ENCODE results near the gene RALGDS. TPM values are rescaled to one million over a fixed set of nuclear protein-coding genes. Genes with fewer than 3 reads are reported as not detected.
"Not testable (repeated sequence)": the region's sequence is repeated elsewhere in the genome, so short reads cannot be mapped to it uniquely, and the experiment has no call there.

The RALGDS gene
- total RNA-seq, 1 experiment from 2014 or later, result 24.8 TPM

DNA sequence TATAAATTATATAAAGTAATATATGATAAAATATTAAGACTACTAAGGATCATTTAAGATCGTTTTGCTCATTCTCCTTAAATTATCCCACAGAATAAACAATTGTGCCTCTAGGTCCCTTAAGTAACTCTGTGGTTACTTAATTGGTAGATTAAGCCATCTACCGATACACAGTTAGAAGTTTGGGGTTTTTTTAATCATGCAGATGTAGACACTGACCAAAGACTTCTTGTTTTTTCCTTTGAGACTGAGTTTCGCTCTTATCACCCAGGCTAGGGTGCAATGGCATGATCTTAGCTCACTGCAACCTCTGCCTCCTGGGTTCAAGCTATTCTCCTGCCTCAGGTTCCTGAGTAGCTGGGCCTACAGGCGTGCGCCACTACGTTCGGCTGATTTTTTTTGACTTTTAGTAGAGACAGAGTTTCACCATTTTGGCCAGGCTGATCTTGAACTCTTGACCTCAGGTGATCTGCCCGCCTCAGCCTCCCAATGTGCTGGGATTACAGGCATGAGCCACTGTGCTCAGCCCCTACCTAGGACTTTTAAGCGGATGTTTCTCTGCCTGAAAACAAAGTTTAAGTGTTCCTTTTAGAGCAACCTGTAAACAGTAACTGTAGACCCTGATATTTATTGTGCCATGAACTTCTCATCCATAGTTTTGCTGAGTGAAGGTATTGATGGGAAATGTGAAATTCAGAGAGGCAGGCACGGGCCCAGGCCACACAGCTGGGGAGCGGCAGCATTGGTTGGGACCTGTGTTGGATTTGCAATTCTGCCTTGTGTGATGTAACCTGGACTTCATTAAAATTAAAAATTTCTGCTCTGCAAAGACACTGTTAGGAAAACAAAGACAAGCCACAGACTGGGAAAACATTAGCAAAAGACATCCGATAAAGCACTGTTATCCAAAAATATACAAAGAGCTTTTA is 47.7 kb downstream of the RALGDS start:
- H3K4me3 ChIP-seq, result no peak overlapping the region
- no peaks in the 10 kb centered on the region for H3K9me2 ChIP-seq (ENCODE audit: insufficient read depth)
- H2AFZ ChIP-seq, result no peak overlapping the region
- no TSS peak for BruUV-seq (replicated peaks)
- no peaks in the 10 kb centered on the region for H3K4me1 ChIP-seq (replicated peaks; ENCODE audit: insufficient read depth)
- H3K9me3 ChIP-seq (ENCODE audit: insufficient read depth, low read depth), result no peaks in the 10 kb centered on the region
- no peaks in the 10 kb centered on the region for H3K79me2 ChIP-seq (ENCODE audit: low read depth)
- no peak overlapping the region for H3K4me2 ChIP-seq
- ChIA-PET POLR2A (ENCODE audit: unreplicated experiment) (interaction anchor here (0.5 kb wide), 1 partner anchor 49 kb away, joined by 3 read pairs; no protein-coding TSS in a partner anchor), CTCF (no interaction called here)
- no peak for DNase-seq
- intact Hi-C loops (cut with micrococcal nuclease; ENCODE audit: unreplicated experiment), result no loop called here
- no peaks in the 10 kb centered on the region for H4K20me1 ChIP-seq (ENCODE audit: insufficient read depth)
- peaks cover 6% of the 10 kb centered on the region; the same call in 1 of the 2 replicates for H3F3A ChIP-seq (ENCODE audit: insufficient read depth, low read depth)
- H3K27me3 ChIP-seq (ENCODE audit: insufficient read depth, low read depth), result peaks cover 28% of the 10 kb centered on the region
- no peak for TF ChIP-seq EZH2 (IDR thresholded peaks at IDR 0.05; ENCODE audit: low read depth)
- TF ChIP-seq, protein P1, sequence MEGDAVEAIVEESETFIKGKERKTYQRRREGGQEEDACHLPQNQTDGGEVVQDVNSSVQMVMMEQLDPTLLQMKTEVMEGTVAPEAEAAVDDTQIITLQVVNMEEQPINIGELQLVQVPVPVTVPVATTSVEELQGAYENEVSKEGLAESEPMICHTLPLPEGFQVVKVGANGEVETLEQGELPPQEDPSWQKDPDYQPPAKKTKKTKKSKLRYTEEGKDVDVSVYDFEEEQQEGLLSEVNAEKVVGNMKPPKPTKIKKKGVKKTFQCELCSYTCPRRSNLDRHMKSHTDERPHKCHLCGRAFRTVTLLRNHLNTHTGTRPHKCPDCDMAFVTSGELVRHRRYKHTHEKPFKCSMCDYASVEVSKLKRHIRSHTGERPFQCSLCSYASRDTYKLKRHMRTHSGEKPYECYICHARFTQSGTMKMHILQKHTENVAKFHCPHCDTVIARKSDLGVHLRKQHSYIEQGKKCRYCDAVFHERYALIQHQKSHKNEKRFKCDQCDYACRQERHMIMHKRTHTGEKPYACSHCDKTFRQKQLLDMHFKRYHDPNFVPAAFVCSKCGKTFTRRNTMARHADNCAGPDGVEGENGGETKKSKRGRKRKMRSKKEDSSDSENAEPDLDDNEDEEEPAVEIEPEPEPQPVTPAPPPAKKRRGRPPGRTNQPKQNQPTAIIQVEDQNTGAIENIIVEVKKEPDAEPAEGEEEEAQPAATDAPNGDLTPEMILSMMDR (conservative IDR thresholded peaks at IDR 0.05), result no peak
- H3K36me3 ChIP-seq (ENCODE audit: low read depth), result no peaks in the 10 kb centered on the region
- H3K27ac ChIP-seq, result no peak overlapping the region

DNA sequence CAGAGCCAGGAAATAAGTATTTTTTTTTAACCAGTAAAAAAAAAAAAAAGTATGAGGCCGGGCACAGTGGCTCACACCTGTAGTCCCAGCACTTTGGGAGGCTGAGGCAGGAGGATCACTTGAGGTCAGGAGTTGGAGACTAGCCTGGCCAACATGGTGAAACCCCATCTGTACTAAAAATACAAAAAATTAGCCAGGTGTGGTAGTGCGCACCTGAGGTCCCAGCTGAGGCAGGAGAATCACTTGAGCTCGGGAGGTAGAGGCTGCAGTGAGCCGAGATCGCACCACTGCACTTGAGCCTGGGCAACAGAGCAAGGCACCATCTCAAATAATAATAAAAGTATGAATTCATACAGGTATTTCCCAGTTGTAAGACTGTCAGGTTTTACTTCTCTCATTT is 48.8 kb downstream of the RALGDS start:
- CTCF ChIA-PET, result interaction anchor here (0.7 kb wide), 1 partner anchor 27 kb away, joined by 5 read pairs; no protein-coding TSS in a partner anchor
- DNase-seq; H2AFZ ChIP-seq; H3F3A ChIP-seq (ENCODE audit: insufficient read depth, low read depth); H3K36me3 ChIP-seq (ENCODE audit: low read depth); POLR2A ChIA-PET (ENCODE audit: unreplicated experiment); intact Hi-C loops (cut with micrococcal nuclease; ENCODE audit: unreplicated experiment); H3K27ac ChIP-seq; H4K20me1 ChIP-seq (ENCODE audit: insufficient read depth); H3K9me2 ChIP-seq (ENCODE audit: insufficient read depth); H3K79me2 ChIP-seq (ENCODE audit: low read depth); H3K9me3 ChIP-seq (ENCODE audit: insufficient read depth, low read depth); H3K4me1 ChIP-seq (replicated peaks; ENCODE audit: insufficient read depth); BruUV-seq (replicated peaks); H3K4me2 ChIP-seq; H3K4me3 ChIP-seq: not testable (repeated sequence)
- H3K27me3 ChIP-seq (ENCODE audit: insufficient read depth, low read depth), result peaks cover 17% of the 10 kb centered on the region

DNA sequence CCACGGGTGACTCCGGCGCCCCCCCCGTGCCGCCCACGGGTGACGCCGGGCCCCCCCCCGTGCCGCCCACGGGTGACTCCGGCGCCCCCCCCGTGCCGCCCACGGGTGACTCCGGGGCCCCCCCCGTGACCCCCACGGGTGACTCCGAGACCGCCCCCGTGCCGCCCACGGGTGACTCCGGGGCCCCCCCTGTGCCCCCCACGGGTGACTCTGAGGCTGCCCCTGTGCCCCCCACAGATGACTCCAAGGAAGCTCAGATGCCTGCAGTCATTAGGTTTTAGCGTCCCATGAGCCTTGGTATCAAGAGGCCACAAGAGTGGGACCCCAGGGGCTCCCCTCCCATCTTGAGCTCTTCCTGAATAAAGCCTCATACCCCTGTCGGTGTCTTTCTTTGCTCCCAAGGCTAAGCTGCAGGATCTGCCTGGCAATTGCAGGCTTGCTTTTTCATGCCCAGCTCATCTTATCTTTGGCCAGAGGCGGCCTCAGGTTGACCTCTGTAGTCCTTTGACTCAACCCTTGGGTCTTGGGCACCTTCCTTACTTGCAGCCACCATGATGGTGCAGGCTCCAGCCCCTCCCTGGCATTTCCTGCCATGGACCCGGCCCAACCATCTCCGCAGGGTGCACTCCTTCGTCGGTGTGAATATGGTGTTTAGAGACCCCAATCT is 49.4 kb downstream of the RALGDS start:
- Histone ChIP-seq H2AFZ (no peak overlapping the region), H3K4me1 (replicated peaks; ENCODE audit: insufficient read depth) (no peaks in the 10 kb centered on the region), H3K27me3 (ENCODE audit: insufficient read depth, low read depth) (peaks cover 13% of the 10 kb centered on the region), H3K9me3 (ENCODE audit: insufficient read depth, low read depth) (no peaks in the 10 kb centered on the region), H3K4me3 (no peak overlapping the region), H3K79me2 (ENCODE audit: low read depth) (no peaks in the 10 kb centered on the region), H4K20me1 (ENCODE audit: insufficient read depth) (no peaks in the 10 kb centered on the region), H3K27ac (no peak overlapping the region), H3F3A (ENCODE audit: insufficient read depth, low read depth) (peaks cover 6% of the 10 kb centered on the region; the same call in 1 of the 2 replicates), H3K4me2 (no peak overlapping the region), H3K9me2 (ENCODE audit: insufficient read depth) (no peaks in the 10 kb centered on the region), H3K36me3 (ENCODE audit: low read depth) (no peaks in the 10 kb centered on the region)
- no peak for DNase-seq
- TF ChIP-seq, protein P1 (conservative IDR thresholded peaks at IDR 0.05), result no peak
- no peak for TF ChIP-seq EZH2 (IDR thresholded peaks at IDR 0.05; ENCODE audit: low read depth)
- POLR2A ChIA-PET (ENCODE audit: unreplicated experiment), result no interaction called here
- BruUV-seq (replicated peaks), result no TSS peak
- intact Hi-C loops (cut with micrococcal nuclease; ENCODE audit: unreplicated experiment), result no loop called here
- CTCF ChIA-PET, result interaction anchor here (0.7 kb wide), 1 partner anchor 28 kb away, joined by 5 read pairs; no protein-coding TSS in a partner anchor

- POLR2A ChIA-PET (ENCODE audit: unreplicated experiment), result not testable (repeated sequence)
Measured at GRCh38 chr9:133070985-133071384, 50.1 kb downstream of the RALGDS start.

GRCh38 chr9:133070500-133070961 is 50.5 kb downstream of the RALGDS start:
- H3K27me3 ChIP-seq (ENCODE audit: insufficient read depth, low read depth), result peaks cover 13% of the 10 kb centered on the region
- H3K4me3 ChIP-seq; intact Hi-C loops (cut with micrococcal nuclease; ENCODE audit: unreplicated experiment); H3K36me3 ChIP-seq (ENCODE audit: low read depth); H3K4me2 ChIP-seq; POLR2A ChIA-PET (ENCODE audit: unreplicated experiment); H2AFZ ChIP-seq; H3K9me3 ChIP-seq (ENCODE audit: insufficient read depth, low read depth); CTCF ChIA-PET; H3K79me2 ChIP-seq (ENCODE audit: low read depth); H3F3A ChIP-seq (ENCODE audit: insufficient read depth, low read depth); BruUV-seq (replicated peaks); H3K27ac ChIP-seq; H3K9me2 ChIP-seq (ENCODE audit: insufficient read depth); H4K20me1 ChIP-seq (ENCODE audit: insufficient read depth); DNase-seq; H3K4me1 ChIP-seq (replicated peaks; ENCODE audit: insufficient read depth): not testable (repeated sequence)

More at GRCh38 chr9:133070985-133071384, 50.1 kb downstream of the RALGDS start:
- intact Hi-C loops (cut with micrococcal nuclease; ENCODE audit: unreplicated experiment); H3K9me2 ChIP-seq (ENCODE audit: insufficient read depth); BruUV-seq (replicated peaks); H2AFZ ChIP-seq; H4K20me1 ChIP-seq (ENCODE audit: insufficient read depth); H3K27ac ChIP-seq; DNase-seq; H3K4me1 ChIP-seq (replicated peaks; ENCODE audit: insufficient read depth); H3K4me2 ChIP-seq; H3K36me3 ChIP-seq (ENCODE audit: low read depth); H3K9me3 ChIP-seq (ENCODE audit: insufficient read depth, low read depth); H3F3A ChIP-seq (ENCODE audit: insufficient read depth, low read depth); H3K79me2 ChIP-seq (ENCODE audit: low read depth); H3K4me3 ChIP-seq; CTCF ChIA-PET: not testable (repeated sequence)
- peaks cover 13% of the 10 kb centered on the region for H3K27me3 ChIP-seq (ENCODE audit: insufficient read depth, low read depth)

Measured in PC-9 (cell line).